Bronchial epithelial cell (primary cell): ENCODE data around the gene SLFNL1. TPM values are rescaled to one million over a fixed set of nuclear protein-coding genes. Genes with fewer than 3 reads are reported as not detected.

Experiments
- DNase-seq: peaks from one replicate; pipeline ENCODE4 v3.0.0-alpha.2; 2010; ENCODE audit warnings: low read depth
- FAIRE-seq: peaks from 2 replicates; lab custom pipeline; 2011; peaks lifted over from hg19 to GRCh38; lab: Jason Lieb, UNC
- H3K27me3 ChIP-seq: 2 replicates; pipeline ENCODE4 v1.5.1; 2011; ENCODE audit warnings: low read length; ENCODE audit not compliant: control insufficient read depth, insufficient read depth
- H3K36me3 ChIP-seq: 2 replicates; pipeline ENCODE4 v1.5.1; 2011; ENCODE audit warnings: low read length; ENCODE audit not compliant: control insufficient read depth, insufficient read depth
- H3K4me3 ChIP-seq: 2 replicates; pipeline ENCODE4 v1.5.1; 2011; ENCODE audit warnings: mild to moderate bottlenecking, low read depth, low read length, control low read depth
- total RNA-seq: library from RNA; depleted of rRNA; stranded (reverse); fragments of >200 nt; gene quantifications from 2 replicates; pipeline ENCODE4 v1.2.1, GENCODE V29; 2014
- TF ChIP-seq, protein P1 (sequence below): IDR thresholded peaks from 2 replicates; pipeline ENCODE4 v1.5.1; 2011; ENCODE audit warnings: mild to moderate bottlenecking, moderate library complexity, low read length, control low read depth, inconsistent platforms; ENCODE audit not compliant: insufficient read depth, severe bottlenecking

Gene SLFNL1
- total RNA-seq, result under 0.01 and 0.26 TPM in 2 replicates

DNA sequence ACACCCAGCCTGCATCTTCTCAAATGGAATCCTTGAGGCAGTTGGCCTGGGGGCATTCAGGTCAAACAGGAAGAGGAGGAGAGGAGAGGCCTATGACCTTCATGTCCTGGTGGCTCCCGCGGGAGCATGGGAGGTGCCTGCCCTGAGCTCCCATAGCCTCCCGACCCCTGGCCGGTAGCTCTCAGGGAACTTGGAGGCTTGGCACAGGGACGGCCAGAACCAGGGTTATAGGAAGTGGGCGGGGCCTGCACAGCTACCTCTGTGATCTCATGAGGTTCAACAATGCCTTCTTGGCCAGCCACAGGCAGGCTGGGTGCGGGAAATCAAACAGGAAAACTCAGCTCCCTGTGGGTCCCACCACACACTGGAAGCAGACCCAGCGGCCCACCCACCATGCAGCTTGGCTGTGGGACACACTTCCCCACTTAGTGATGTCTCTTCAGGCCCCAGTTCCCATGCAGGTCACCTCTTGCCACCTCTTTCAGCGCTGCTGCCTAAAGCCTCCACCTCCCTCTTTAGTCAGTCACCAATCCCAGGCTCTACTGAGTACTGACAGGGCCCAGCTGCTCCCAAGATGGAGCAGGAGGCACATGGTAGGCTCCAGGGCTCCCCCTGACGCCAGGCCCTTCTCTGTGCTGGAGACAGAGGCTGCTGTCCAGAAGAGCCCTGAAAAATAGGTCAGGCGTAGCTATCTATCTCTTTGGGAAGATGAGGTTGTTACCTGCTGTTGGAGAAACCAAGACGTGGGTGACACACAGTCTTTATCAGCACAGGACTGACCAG is at the start of gene SLFNL1:
SLFNL1 (minus strand) TSS at position 200 of the 783 bp plus-strand sequence. CDS start 1,065 bp downstream, outside the sequence.
- DNase-seq (no peak), FAIRE-seq (no peak)
- TF ChIP-seq, protein P1, sequence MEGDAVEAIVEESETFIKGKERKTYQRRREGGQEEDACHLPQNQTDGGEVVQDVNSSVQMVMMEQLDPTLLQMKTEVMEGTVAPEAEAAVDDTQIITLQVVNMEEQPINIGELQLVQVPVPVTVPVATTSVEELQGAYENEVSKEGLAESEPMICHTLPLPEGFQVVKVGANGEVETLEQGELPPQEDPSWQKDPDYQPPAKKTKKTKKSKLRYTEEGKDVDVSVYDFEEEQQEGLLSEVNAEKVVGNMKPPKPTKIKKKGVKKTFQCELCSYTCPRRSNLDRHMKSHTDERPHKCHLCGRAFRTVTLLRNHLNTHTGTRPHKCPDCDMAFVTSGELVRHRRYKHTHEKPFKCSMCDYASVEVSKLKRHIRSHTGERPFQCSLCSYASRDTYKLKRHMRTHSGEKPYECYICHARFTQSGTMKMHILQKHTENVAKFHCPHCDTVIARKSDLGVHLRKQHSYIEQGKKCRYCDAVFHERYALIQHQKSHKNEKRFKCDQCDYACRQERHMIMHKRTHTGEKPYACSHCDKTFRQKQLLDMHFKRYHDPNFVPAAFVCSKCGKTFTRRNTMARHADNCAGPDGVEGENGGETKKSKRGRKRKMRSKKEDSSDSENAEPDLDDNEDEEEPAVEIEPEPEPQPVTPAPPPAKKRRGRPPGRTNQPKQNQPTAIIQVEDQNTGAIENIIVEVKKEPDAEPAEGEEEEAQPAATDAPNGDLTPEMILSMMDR, result no peak
- H3K4me3 ChIP-seq, result no peak within 1 kb of the TSS
- peaks cover 9% of the 10 kb centered on the region for H3K36me3 ChIP-seq
- H3K27me3 ChIP-seq, result no peaks in the 10 kb centered on the region

DNA sequence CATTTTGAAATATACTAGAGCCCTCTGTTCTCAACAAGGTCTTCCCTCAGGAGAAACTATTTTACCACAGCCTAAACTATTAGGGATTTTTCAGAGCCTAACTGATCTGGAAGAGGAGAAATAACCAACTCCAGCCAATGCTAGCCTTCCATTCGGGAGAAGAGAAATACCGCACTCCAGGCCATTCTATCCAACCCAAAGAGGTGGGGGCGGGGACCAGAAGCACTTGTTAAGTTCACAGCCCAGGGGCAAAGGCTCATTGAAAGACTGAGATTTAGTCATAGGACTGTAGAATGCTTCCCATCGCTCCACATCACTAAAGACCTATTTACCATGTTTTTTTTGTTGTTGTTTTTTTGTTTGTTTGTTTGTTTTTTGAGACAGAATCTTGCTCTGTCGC is 35.4 kb upstream of the SLFNL1 start:
- FAIRE-seq, result no peak
- TF ChIP-seq, protein P1, result no peak
- Histone ChIP-seq H3K36me3 (no peaks in the 10 kb centered on the region), H3K4me3 (no peak overlapping the region), H3K27me3 (no peaks in the 10 kb centered on the region)
- DNase-seq, result no peak

DNA sequence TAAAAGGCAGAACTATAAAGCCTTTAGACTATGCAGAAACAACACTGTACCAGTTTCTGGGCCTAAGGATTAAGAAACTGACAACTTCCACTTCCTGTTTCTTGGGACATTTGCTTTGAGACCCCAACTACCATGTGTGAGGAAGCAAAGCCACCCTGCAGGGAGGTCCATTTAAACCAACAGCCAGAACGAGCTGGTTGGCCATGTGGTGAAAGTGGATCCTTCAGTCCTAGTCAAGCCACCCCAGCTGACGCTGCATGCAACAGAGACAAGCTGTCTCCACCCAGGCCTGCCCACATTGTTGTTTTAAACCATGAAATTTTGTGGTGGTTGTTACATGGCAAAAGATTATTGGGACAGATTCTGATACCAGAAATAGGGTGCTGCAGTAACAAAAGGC is 31.8 kb upstream of the SLFNL1 start:
- TF ChIP-seq, protein P1, result no peak
- Histone ChIP-seq H3K27me3 (no peaks in the 10 kb centered on the region), H3K4me3 (no peak overlapping the region), H3K36me3 (no peaks in the 10 kb centered on the region)
- FAIRE-seq (no peak), DNase-seq (no peak)

DNA sequence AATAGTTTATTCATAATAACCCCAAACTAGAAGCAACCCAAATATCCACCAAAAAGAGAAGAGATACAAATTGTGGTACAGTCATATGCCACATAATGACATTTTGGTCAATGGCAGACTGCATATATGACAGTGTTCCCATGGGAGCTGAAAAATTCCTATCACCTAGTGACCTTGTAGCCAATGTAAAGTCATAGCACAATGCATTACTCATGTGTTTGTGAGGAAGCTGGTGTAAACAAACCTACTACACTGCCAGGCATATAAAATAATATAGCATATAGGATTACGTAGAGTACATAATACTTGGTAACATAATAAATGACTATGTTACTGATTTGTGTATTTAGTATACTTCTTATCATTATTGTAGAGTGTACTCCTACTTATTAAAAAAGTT is 29.5 kb upstream of the SLFNL1 start:
- TF ChIP-seq, protein P1, result no peak
- Histone ChIP-seq H3K27me3 (no peaks in the 10 kb centered on the region), H3K4me3 (no peak overlapping the region), H3K36me3 (no peaks in the 10 kb centered on the region)
- no peak for DNase-seq
- FAIRE-seq, result no peak

DNA sequence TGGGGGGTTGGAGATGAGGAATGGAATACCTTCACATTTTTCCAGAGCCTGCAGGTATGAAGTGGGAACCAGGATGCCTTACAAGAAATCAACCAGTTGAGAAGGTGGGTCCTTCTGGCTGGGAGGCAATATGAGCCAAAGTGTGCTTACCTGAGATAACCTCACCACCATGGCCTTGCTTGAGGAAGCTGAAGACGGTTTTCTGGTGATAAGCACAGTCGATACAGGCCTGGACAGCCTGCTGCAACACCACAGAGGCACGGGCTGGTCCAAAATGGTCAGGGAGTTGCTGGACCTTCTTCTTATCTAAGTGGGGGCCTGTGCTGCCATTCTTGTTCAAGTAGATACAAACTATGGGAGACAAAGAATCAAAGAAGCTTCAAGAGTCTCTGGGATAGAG is 27.0 kb upstream of the SLFNL1 start:
- Histone ChIP-seq H3K27me3 (no peaks in the 10 kb centered on the region), H3K36me3 (no peaks in the 10 kb centered on the region), H3K4me3 (no peak overlapping the region)
- TF ChIP-seq, protein P1, result no peak
- DNase-seq (no peak), FAIRE-seq (no peak)
